Nephron (organoid): ENCODE data around the gene BBS10.

ENCODE experiments used
- H3K27ac Mint-ChIP-seq, 3 experiments: 2 replicates each; pipeline ENCODE4 v1.8.0; 2020; ENCODE audit warnings: mixed read lengths in 3 of 3, mild to moderate bottlenecking in 2 of 3, moderate library complexity in 1 of 3
- H3K27me3 Mint-ChIP-seq: 2 replicates; pipeline ENCODE4 v1.8.0; 2021; ENCODE audit warnings: low read depth, mild to moderate bottlenecking, moderate library complexity, mixed read lengths
- H3K36me3 Mint-ChIP-seq: 2 replicates; pipeline ENCODE4 v1.8.0; 2020; ENCODE audit warnings: low read depth, mixed read lengths
- H3K4me1 Mint-ChIP-seq: 2 replicates; pipeline ENCODE4 v1.8.0; 2020; ENCODE audit warnings: mixed read lengths
- H3K4me3 Mint-ChIP-seq, 3 experiments: 2 replicates each; pipeline ENCODE4 v1.8.0; 2020; ENCODE audit warnings: mild to moderate bottlenecking in 3 of 3, mixed read lengths in 3 of 3, moderate library complexity in 2 of 3
- H3K9me3 Mint-ChIP-seq: 2 replicates; pipeline ENCODE4 v1.8.0; 2020; ENCODE audit warnings: mixed read lengths
- TF ChIP-seq, protein P1 (sequence below), 3 experiments: fragments of 200-600 bp; sonication (generic); IDR thresholded peaks; one replicate each; pipeline ENCODE4 v1.5.0; 2021; ENCODE audit warnings: antibody characterized with exemption in 3 of 3; ENCODE audit not compliant: unreplicated experiment in 3 of 3

BBS10 gene

DNA sequence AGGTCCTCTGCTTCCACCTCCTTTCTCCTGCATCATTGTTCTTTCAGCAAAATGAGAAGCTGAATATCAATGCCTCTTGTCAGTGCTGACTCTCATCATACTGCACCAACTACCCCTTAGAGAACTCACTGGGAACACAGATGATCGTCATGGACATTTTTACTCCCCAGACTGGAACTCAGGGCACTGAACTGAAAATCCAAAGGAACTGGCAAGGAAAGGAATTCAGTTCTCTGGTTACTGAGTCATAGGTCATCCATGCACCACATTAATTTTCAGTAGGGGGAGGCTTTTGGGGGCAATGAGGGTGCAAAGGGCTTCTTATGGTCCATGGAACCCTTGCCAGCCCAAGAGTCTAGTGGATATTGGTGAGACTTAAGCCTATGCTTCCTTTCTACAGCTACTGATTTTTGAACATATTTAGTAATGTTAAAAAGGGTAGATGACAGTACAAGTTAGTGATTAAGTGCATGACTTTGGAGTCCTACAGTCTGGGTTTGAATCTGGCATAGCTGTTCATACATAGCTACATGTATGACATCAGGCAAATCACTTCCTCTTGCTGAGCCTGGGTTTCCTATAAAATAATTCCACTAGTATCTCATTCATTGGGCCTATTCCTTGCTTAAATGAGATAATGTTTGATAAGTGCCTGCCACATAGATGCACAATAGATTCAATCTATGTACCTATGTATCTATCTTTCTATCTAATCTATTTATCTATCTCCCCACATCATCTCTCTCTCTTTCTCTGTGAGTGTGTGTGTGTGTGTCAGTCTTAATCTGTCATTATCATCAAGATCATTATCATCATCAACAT, 29.2 kb downstream of the BBS10 start:
- peak overlapping the region; percentile 62 to 74 (median 69) for H3K4me3 Mint-ChIP-seq
- H3K9me3 Mint-ChIP-seq = peaks cover 14% of the 10 kb centered on the region
- H3K27me3 Mint-ChIP-seq = no peaks in the 10 kb centered on the region
- no peaks in the 10 kb centered on the region for H3K36me3 Mint-ChIP-seq
- TF ChIP-seq, protein P1, sequence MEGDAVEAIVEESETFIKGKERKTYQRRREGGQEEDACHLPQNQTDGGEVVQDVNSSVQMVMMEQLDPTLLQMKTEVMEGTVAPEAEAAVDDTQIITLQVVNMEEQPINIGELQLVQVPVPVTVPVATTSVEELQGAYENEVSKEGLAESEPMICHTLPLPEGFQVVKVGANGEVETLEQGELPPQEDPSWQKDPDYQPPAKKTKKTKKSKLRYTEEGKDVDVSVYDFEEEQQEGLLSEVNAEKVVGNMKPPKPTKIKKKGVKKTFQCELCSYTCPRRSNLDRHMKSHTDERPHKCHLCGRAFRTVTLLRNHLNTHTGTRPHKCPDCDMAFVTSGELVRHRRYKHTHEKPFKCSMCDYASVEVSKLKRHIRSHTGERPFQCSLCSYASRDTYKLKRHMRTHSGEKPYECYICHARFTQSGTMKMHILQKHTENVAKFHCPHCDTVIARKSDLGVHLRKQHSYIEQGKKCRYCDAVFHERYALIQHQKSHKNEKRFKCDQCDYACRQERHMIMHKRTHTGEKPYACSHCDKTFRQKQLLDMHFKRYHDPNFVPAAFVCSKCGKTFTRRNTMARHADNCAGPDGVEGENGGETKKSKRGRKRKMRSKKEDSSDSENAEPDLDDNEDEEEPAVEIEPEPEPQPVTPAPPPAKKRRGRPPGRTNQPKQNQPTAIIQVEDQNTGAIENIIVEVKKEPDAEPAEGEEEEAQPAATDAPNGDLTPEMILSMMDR (IDR thresholded peaks at IDR 0.05; ENCODE audit: unreplicated experiment in 3 of 3) = no peak
- H3K27ac Mint-ChIP-seq = no peak overlapping the region
- no peaks in the 10 kb centered on the region for H3K4me1 Mint-ChIP-seq

- Mint-ChIP-seq H3K4me3 (no peak overlapping the region), H3K4me1 (no peaks in the 10 kb centered on the region), H3K27me3 (no peaks in the 10 kb centered on the region), H3K36me3 (no peaks in the 10 kb centered on the region), H3K27ac (no peak overlapping the region), H3K9me3 (peaks cover 14% of the 10 kb centered on the region)
- TF ChIP-seq, protein P1 (IDR thresholded peaks at IDR 0.05; ENCODE audit: unreplicated experiment in 3 of 3) = no peak
Observed at GRCh38 chr12:76317976-76318375, 30.2 kb downstream of the BBS10 start.

- no peaks in the 10 kb centered on the region for H3K36me3 Mint-ChIP-seq
- H3K4me3 Mint-ChIP-seq = no peak overlapping the region
- TF ChIP-seq, protein P1 (IDR thresholded peaks at IDR 0.05; ENCODE audit: unreplicated experiment in 3 of 3) = no peak
- H3K4me1 Mint-ChIP-seq = peaks cover 9% of the 10 kb centered on the region
- no peaks in the 10 kb centered on the region for H3K27me3 Mint-ChIP-seq
- H3K27ac Mint-ChIP-seq = no peak overlapping the region
- peaks cover 11% of the 10 kb centered on the region for H3K9me3 Mint-ChIP-seq
Observed at GRCh38 chr12:76316468-76316867, 31.7 kb downstream of the BBS10 start.

GRCh38 chr12:76313299-76313698, 34.9 kb downstream of the BBS10 start:
- Mint-ChIP-seq H3K9me3 (no peaks in the 10 kb centered on the region), H3K27me3 (no peaks in the 10 kb centered on the region), H3K27ac (peak overlapping the region in 1 of 3 experiments; percentile 43), H3K4me3 (no peak overlapping the region), H3K36me3 (no peaks in the 10 kb centered on the region), H3K4me1 (peaks cover 14% of the 10 kb centered on the region)
- TF ChIP-seq, protein P1 (IDR thresholded peaks at IDR 0.05; ENCODE audit: unreplicated experiment in 3 of 3) = no peak

DNA sequence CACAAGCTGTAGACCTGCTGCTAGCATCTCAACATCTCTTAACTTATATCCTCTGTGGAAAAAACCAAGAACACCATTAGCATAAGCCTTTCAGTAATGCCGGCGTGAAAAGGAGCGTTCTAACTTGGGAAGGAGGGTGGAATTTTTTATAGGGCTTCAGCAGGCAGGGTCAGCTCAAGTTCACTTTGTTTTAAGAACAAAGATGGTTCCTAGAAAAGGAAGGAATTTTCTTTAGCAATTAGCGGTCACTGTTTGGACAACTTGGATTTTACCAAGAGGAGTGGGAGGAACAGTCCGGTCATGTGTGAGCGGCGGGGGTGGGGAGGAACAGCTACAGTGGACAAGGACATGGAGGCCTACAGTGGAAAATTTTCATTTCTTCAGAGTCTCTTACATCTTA, 35.9 kb downstream of the BBS10 start:
- TF ChIP-seq, protein P1 (IDR thresholded peaks at IDR 0.05; ENCODE audit: unreplicated experiment in 3 of 3) = no peak
- Mint-ChIP-seq H3K9me3 (no peaks in the 10 kb centered on the region), H3K4me3 (no peak overlapping the region), H3K27me3 (no peaks in the 10 kb centered on the region), H3K4me1 (peaks cover 14% of the 10 kb centered on the region), H3K36me3 (no peaks in the 10 kb centered on the region), H3K27ac (peak overlapping the region; percentile 83 to 95 (median 85))

DNA sequence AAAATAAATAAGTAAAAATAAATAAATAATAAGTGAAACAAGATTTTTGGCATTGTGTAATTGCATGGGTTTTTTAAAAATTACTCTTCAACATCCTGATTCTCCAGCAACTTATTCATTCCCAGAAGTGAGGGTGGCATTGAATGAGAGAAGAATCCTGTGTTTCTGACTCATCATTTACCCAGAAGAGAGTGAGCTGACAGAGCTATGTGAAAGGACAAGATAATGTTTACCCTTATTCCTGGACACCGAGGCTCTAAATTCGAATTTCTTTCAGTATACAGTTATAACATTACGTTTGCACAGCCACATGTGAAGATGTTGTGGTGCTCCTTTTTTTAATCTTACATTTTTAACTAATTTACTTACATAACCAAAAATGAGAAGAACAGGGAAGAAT, 36.4 kb downstream of the BBS10 start:
- peaks cover 14% of the 10 kb centered on the region for H3K4me1 Mint-ChIP-seq
- H3K4me3 Mint-ChIP-seq = no peak overlapping the region
- TF ChIP-seq, protein P1 (IDR thresholded peaks at IDR 0.05; ENCODE audit: unreplicated experiment in 3 of 3) = no peak
- H3K27ac Mint-ChIP-seq = peak overlapping the region; percentile 83 to 95 (median 85)
- no peaks in the 10 kb centered on the region for H3K36me3 Mint-ChIP-seq
- no peaks in the 10 kb centered on the region for H3K9me3 Mint-ChIP-seq
- no peaks in the 10 kb centered on the region for H3K27me3 Mint-ChIP-seq
